ENCODE measurements around the gene EIPR1. TPM values are rescaled to one million over a fixed set of nuclear protein-coding genes. Genes with fewer than 3 reads are reported as not detected.

EIPR1 gene
- total and polyA plus RNA-seq, 2 experiments from 2014 or later = 17.4 to 46.3 TPM

DNA sequence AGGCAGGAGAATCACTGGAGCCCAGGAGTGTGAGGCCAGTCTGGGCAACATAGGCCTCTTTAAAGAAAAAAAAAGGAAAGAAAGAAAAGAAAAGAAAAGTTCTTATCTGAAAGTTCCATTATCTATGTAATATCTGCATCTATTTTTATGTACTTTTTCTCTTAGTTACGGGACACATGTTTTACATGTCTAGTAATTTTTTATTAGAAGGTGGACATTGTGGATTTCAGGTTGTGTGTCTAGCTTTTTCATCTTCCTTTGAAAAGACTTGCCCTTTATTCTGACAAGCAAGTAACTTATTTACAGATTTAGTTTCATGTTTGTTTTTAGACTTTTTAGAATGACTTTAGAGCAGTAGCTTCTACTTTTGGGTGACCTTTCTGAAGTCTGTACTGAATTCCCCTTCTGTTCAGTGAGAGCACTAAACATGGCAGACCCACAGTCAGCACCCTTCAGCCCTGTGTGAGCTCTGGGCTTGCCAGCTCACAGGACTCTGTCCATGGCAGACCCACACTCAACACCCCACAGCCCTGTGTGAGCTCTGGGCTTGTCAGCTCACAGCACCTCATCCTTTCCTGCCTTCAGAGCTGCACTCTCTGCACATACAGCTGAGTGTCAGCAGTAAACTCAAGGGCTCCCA is 19.4 kb upstream of the EIPR1 start (continued):
- TF ChIP-seq, protein P1, sequence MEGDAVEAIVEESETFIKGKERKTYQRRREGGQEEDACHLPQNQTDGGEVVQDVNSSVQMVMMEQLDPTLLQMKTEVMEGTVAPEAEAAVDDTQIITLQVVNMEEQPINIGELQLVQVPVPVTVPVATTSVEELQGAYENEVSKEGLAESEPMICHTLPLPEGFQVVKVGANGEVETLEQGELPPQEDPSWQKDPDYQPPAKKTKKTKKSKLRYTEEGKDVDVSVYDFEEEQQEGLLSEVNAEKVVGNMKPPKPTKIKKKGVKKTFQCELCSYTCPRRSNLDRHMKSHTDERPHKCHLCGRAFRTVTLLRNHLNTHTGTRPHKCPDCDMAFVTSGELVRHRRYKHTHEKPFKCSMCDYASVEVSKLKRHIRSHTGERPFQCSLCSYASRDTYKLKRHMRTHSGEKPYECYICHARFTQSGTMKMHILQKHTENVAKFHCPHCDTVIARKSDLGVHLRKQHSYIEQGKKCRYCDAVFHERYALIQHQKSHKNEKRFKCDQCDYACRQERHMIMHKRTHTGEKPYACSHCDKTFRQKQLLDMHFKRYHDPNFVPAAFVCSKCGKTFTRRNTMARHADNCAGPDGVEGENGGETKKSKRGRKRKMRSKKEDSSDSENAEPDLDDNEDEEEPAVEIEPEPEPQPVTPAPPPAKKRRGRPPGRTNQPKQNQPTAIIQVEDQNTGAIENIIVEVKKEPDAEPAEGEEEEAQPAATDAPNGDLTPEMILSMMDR (conservative IDR thresholded peaks at IDR 0.05; ENCODE audit: low read depth in 2 of 2) = no peak
- TF ChIP-seq CREB1 (CRISPR knock-in tag; IDR thresholded peaks at IDR 0.05; ENCODE audit: low read depth) = no peak
- no peak for TF ChIP-seq POLR2AphosphoS5 (IDR thresholded peaks at IDR 0.05; ENCODE audit: low read depth)
- no peak for TF ChIP-seq JUNB (IDR thresholded peaks at IDR 0.05; ENCODE audit: unreplicated experiment)
- TF ChIP-seq, protein P2, sequence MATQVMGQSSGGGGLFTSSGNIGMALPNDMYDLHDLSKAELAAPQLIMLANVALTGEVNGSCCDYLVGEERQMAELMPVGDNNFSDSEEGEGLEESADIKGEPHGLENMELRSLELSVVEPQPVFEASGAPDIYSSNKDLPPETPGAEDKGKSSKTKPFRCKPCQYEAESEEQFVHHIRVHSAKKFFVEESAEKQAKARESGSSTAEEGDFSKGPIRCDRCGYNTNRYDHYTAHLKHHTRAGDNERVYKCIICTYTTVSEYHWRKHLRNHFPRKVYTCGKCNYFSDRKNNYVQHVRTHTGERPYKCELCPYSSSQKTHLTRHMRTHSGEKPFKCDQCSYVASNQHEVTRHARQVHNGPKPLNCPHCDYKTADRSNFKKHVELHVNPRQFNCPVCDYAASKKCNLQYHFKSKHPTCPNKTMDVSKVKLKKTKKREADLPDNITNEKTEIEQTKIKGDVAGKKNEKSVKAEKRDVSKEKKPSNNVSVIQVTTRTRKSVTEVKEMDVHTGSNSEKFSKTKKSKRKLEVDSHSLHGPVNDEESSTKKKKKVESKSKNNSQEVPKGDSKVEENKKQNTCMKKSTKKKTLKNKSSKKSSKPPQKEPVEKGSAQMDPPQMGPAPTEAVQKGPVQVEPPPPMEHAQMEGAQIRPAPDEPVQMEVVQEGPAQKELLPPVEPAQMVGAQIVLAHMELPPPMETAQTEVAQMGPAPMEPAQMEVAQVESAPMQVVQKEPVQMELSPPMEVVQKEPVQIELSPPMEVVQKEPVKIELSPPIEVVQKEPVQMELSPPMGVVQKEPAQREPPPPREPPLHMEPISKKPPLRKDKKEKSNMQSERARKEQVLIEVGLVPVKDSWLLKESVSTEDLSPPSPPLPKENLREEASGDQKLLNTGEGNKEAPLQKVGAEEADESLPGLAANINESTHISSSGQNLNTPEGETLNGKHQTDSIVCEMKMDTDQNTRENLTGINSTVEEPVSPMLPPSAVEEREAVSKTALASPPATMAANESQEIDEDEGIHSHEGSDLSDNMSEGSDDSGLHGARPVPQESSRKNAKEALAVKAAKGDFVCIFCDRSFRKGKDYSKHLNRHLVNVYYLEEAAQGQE (IDR thresholded peaks at IDR 0.05; ENCODE audit: unreplicated experiment) = no peak
- no peak for TF ChIP-seq ZNF114 (CRISPR knock-in tag; IDR thresholded peaks at IDR 0.05)
- TF ChIP-seq EZH2phosphoT487 (IDR thresholded peaks at IDR 0.05; ENCODE audit: unreplicated experiment) = no peak
- TF ChIP-seq ZNF331 (CRISPR knock-in tag; IDR thresholded peaks at IDR 0.05; ENCODE audit: low read depth) = no peak
- no peak for TF ChIP-seq STAT1 (IDR thresholded peaks at IDR 0.05; ENCODE audit: unreplicated experiment)
- TF ChIP-seq, protein P3, sequence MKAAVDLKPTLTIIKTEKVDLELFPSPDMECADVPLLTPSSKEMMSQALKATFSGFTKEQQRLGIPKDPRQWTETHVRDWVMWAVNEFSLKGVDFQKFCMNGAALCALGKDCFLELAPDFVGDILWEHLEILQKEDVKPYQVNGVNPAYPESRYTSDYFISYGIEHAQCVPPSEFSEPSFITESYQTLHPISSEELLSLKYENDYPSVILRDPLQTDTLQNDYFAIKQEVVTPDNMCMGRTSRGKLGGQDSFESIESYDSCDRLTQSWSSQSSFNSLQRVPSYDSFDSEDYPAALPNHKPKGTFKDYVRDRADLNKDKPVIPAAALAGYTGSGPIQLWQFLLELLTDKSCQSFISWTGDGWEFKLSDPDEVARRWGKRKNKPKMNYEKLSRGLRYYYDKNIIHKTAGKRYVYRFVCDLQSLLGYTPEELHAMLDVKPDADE (IDR thresholded peaks at IDR 0.05) = no peak

DNA sequence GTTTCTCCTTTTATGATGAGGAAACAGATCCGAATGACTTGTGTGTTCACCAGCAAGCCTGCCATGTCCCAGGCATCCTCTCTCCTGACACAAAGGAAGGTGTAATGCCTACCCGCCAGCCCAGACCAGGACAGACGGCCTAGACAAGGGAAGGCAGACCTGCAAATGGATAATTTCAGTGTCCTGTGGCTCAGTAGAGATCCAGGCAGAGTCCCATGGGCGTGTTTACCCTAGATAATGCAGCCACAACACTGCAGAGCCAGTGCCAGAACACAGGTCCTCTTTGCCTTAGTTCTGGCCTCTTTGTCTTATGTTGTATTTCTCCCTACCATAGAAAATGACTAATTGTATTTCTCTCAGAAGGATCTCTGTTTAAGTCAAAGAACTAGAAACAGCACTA is 14.6 kb upstream of the EIPR1 start:
- Histone ChIP-seq H4K20me1 (replicated peaks; ENCODE audit: insufficient read depth) (peaks cover 11% of the 10 kb centered on the region; the same call in 1 of the 2 replicates), H3K4me3 (no peak overlapping the region), H3K4me2 (no peak overlapping the region), H3K27ac (ENCODE audit: low read depth) (no peak overlapping the region), H3K36me3 (ENCODE audit: insufficient read depth) (peaks cover 37% of the 10 kb centered on the region), H3K4me1 (ENCODE audit: insufficient read depth) (no peaks in the 10 kb centered on the region), H3K9me2 (ENCODE audit: insufficient read depth) (no peaks in the 10 kb centered on the region), H3K27me3 (ENCODE audit: insufficient read depth) (no peaks in the 10 kb centered on the region), H3F3A (replicated peaks; ENCODE audit: low read depth) (no peaks in the 10 kb centered on the region), H3K79me2 (replicated peaks; ENCODE audit: insufficient read depth) (peaks cover 35% of the 10 kb centered on the region), H2AFZ (no peak overlapping the region)
- ATAC-seq = no peak
- H3K27ac Mint-ChIP-seq = no peak overlapping the region
- no peaks in the 10 kb centered on the region for H3K4me1 Mint-ChIP-seq
- peaks cover 22% of the 10 kb centered on the region for H3K9me3 Mint-ChIP-seq
- peaks cover 5% of the 10 kb centered on the region for H3K27me3 Mint-ChIP-seq (ENCODE audit: insufficient read depth, low read depth, poor library complexity)
- no peak overlapping the region for H3K4me3 Mint-ChIP-seq
- DNase-seq (ENCODE audit: low spot score) = no peak
- H3K36me3 Mint-ChIP-seq (ENCODE audit: low read depth) = peaks cover 71% of the 10 kb centered on the region
- TF ChIP-seq, protein P3 (IDR thresholded peaks at IDR 0.05) = no peak
- no peak for TF ChIP-seq EZH2 (IDR thresholded peaks at IDR 0.05; ENCODE audit: low read depth, unreplicated experiment)
- no peak for TF ChIP-seq CREB1 (CRISPR knock-in tag; IDR thresholded peaks at IDR 0.05; ENCODE audit: low read depth)
- no peak for TF ChIP-seq POLR2AphosphoS5 (IDR thresholded peaks at IDR 0.05; ENCODE audit: low read depth)
